B cell (primary cell): ENCODE data around the gene CD63. TPM values are rescaled to one million over a fixed set of nuclear protein-coding genes. Genes with fewer than 3 reads are reported as not detected.
A peak's percentile ranks its signal among the peaks of the same experiment; 100 is the strongest.

Source experiments
- ATAC-seq: fragments of 200-7000 bp; cut with Tn5 transposase; one replicate; pipeline ENCODE4 v1.10.0; 2021; ENCODE audit warnings: low read depth, mild to moderate bottlenecking, moderate number of reproducible peaks, moderate library complexity
- CTCF ChIA-PET: fragments of 350-600 bp; sonication (Branson Sonifier 250); formaldehyde crosslinking; loops from one replicate; lab custom pipeline; 2021; ENCODE audit warnings: antibody characterized with exemption, inconsistent platforms; lab: Charles Lee
- POLR2A ChIA-PET: fragments of 350-600 bp; sonication (Branson Sonifier 250); formaldehyde crosslinking; loops from one replicate; lab custom pipeline; 2021; ENCODE audit warnings: antibody characterized with exemption; lab: Charles Lee
- DNase-seq: peaks from one replicate; pipeline ENCODE4 v3.0.0; 2013
- H2AFZ ChIP-seq: 2 replicates; pipeline ENCODE4 v1.6.1; 2012; ENCODE audit warnings: mild to moderate bottlenecking, low read depth, low read length; ENCODE audit not compliant: insufficient read depth, poor library complexity, severe bottlenecking
- H3K27ac ChIP-seq, 2 donors: 1 replicate in 1 of 2; 2 replicates in 1 of 2; pipeline ENCODE4 v1.5.1; 2012 to 2013; ENCODE audit warnings: low read length in 2 of 2, mild to moderate bottlenecking in 2 of 2, moderate library complexity in 1 of 2
- H3K27me3 ChIP-seq, 4 experiments: fragments of 200-600 bp in 1 of 4; sonication (generic) in 1 of 4; replicated peaks in 1 of 4; 1 replicate in 2 of 4; 2 replicates in 2 of 4; pipeline versions ENCODE4 v1.6.1 to v1.7.0; 2013 to 2016; ENCODE audit warnings: low read length in 3 of 4, mild to moderate bottlenecking in 2 of 4, mixed read lengths in 1 of 4, moderate library complexity in 1 of 4; ENCODE audit not compliant: insufficient read depth in 4 of 4, control insufficient read depth in 3 of 4; ENCODE audit errors: control extremely low read depth in 1 of 4
- H3K36me3 ChIP-seq, 2 experiments: replicated peaks in 1 of 2; 1 replicate in 1 of 2; 2 replicates in 1 of 2; pipeline versions ENCODE4 v1.6.1 to v1.7.1; 2013; ENCODE audit warnings: low read length in 1 of 2; ENCODE audit not compliant: insufficient read depth in 2 of 2, control insufficient read depth in 1 of 2; ENCODE audit errors: control extremely low read depth in 1 of 2, extremely low read depth in 1 of 2
- H3K4me1 ChIP-seq, 2 donors: fragments of 200-600 bp in 1 of 2; sonication (generic) in 1 of 2; 1 replicate in 1 of 2; 2 replicates in 1 of 2; pipeline versions ENCODE4 v1.5.1 to v1.6.1; 2013 to 2017; ENCODE audit warnings: low read length in 2 of 2; ENCODE audit not compliant: control insufficient read depth in 2 of 2, insufficient read depth in 2 of 2
- H3K4me2 ChIP-seq: replicated peaks from 2 replicates; pipeline ENCODE3; 2012; ENCODE audit warnings: mild to moderate bottlenecking, low read depth, low read length; ENCODE audit not compliant: poor library complexity, severe bottlenecking
- H3K4me3 ChIP-seq, 5 experiments: fragments of 200-600 bp in 1 of 5; sonication (generic) in 1 of 5; 1 replicate in 3 of 5; 2 replicates in 2 of 5; pipeline versions ENCODE4 v1.5.1 to v1.7.0; 2011 to 2016; ENCODE audit warnings: low read length in 4 of 5, mild to moderate bottlenecking in 4 of 5, low read depth in 2 of 5, control low read depth in 1 of 5, moderate library complexity in 1 of 5; ENCODE audit not compliant: insufficient read depth in 1 of 5; ENCODE audit errors: control extremely low read depth in 1 of 5, extremely low read depth in 1 of 5
- H3K79me2 ChIP-seq: fragments of 200-600 bp; sonication (generic); one replicate; pipeline ENCODE4 v1.6.0; 2016; ENCODE audit warnings: low read length; ENCODE audit not compliant: control insufficient read depth, insufficient read depth
- H3K9ac ChIP-seq: fragments of 200-600 bp; sonication (generic); 2 replicates; pipeline ENCODE4 v1.6.1; 2017; ENCODE audit warnings: mild to moderate bottlenecking, low read length, moderate library complexity
- H3K9me3 ChIP-seq, 3 donors: one replicate each; pipeline versions ENCODE4 v1.6.1 to v1.7.1; 2013; ENCODE audit warnings: low read length in 2 of 3; ENCODE audit not compliant: control insufficient read depth in 2 of 3, insufficient read depth in 1 of 3; ENCODE audit errors: control extremely low read depth in 1 of 3
- H4K20me1 ChIP-seq: 2 replicates; pipeline ENCODE4 v1.6.0; 2012; ENCODE audit warnings: mild to moderate bottlenecking, low read length; ENCODE audit not compliant: insufficient read depth, control insufficient read depth, poor library complexity, severe bottlenecking
- H3K27ac Mint-ChIP-seq: one replicate; pipeline ENCODE4 v1.8.0; 2021; ENCODE audit warnings: mixed read lengths
- H3K27me3 Mint-ChIP-seq: one replicate; pipeline ENCODE4 v1.8.0; 2021; ENCODE audit warnings: mixed read lengths
- H3K4me1 Mint-ChIP-seq: one replicate; pipeline ENCODE4 v1.8.0; 2021; ENCODE audit warnings: mixed read lengths
- H3K4me3 Mint-ChIP-seq: one replicate; pipeline ENCODE4 v1.8.0; 2021; ENCODE audit warnings: mixed read lengths
- H3K9me3 Mint-ChIP-seq: one replicate; pipeline ENCODE4 v1.8.0; 2022; ENCODE audit warnings: mixed read lengths; ENCODE audit not compliant: insufficient read depth
- CTCF ChIP-seq: fragments of 200-600 bp; IDR thresholded peaks from one replicate; pipeline ENCODE4 v1.8.0; 2022; ENCODE audit warnings: antibody characterized with exemption, mild to moderate bottlenecking
- EZH2 ChIP-seq: IDR thresholded peaks from 2 replicates; pipeline ENCODE4 v1.6.1; 2012; ENCODE audit warnings: borderline replicate concordance, low read depth, mild to moderate bottlenecking, moderate library complexity, low read length; ENCODE audit not compliant: insufficient read depth, poor library complexity, severe bottlenecking
- WGBS: methylation state at CpG from one replicate; pipeline ENCODE4 v1.1.5; 2013; ENCODE audit warnings: missing lambda C conversion rate; ENCODE audit not compliant: insufficient coverage; 5-methylcytosine and 5-hydroxymethylcytosine counted together
- intact Hi-C: fragments of 100-400 bp; cut with micrococcal nuclease; formaldehyde crosslinking; loops from one replicate; pipeline ENCODE4 v1.10.0; 2022
- polyA plus RNA-seq: library from polyadenylated mRNA; depleted of rRNA; stranded (reverse); fragments of >200 nt; gene quantifications from 2 replicates; pipeline ENCODE4 v1.2.3, GENCODE V29; 2012
- total RNA-seq, 2 donors: library from RNA; stranded (reverse); fragments of 120-200 nt in 1 of 2; gene quantifications; 1 replicate in 1 of 2; 2 replicates in 1 of 2; pipeline versions ENCODE4 v1.2.3 to v1.2.4, GENCODE V29; 2013 to 2022

The CD63 gene
- total and polyA plus RNA-seq, 2 donors (not counting 1 experiment from before 2014, with no cell fraction given): 43.0 to 104 TPM

DNA sequence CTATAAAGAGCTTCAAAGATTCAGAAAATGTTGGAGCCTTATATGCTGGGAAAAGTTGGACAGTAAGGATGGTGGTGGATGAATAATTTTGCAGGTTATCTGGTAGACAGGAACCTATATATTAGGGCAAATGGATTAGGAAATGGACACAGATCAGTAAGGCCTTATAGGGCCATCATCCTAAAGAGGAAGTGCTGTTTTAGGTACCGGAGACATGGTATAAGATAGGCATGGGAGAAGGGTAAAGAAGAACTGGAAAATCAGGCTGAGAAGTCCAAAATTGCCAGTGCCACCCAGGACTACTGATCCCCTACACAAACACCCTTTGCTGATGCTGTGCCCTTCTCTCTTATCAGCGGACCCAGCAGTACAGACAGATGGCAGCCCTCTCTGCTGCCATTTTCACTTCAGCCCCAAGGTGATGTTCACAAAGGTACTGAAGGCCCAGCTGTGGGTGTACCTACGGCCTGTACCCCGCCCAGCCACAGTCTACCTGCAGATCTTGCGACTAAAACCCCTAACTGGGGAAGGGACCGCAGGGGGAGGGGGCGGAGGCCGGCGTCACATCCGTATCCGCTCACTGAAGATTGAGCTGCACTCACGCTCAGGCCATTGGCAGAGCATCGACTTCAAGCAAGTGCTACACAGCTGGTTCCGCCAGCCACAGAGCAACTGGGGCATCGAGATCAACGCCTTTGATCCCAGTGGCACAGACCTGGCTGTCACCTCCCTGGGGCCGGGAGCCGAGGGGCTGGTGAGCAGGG is 19.6 kb upstream of the CD63 start:
- peaks cover 3 to 30% of the 10 kb centered on the region in 2 experiments for H3K36me3 ChIP-seq
- ATAC-seq (no peak), DNase-seq (no peak)
- Mint-ChIP-seq H3K4me3 (no peak overlapping the region), H3K9me3 (no peaks in the 10 kb centered on the region), H3K27me3 (no peaks in the 10 kb centered on the region), H3K27ac (no peak overlapping the region), H3K4me1 (peaks cover 31% of the 10 kb centered on the region)
- H2AFZ ChIP-seq: no peak overlapping the region
- no peak overlapping the region for H3K4me3 ChIP-seq
- H3K79me2 ChIP-seq: peaks cover 6% of the 10 kb centered on the region
- no peaks in the 10 kb centered on the region for H3K9me3 ChIP-seq
- no peak overlapping the region for H3K27ac ChIP-seq
- no peak overlapping the region for H3K9ac ChIP-seq
- intact Hi-C loops: no loop called here
- H3K4me1 ChIP-seq: peaks cover 16 to 27% of the 10 kb centered on the region in 2 donors
- no peak for TF ChIP-seq EZH2
- no peak for TF ChIP-seq CTCF
- ChIA-PET POLR2A (interaction anchor here (0.7 to 1.6 kb wide), 2 partner anchors 10 to 69 kb away, joined by 3 to 4 read pairs; partner anchors contain the start of genes ORMDL2 and SARNP), CTCF (interaction anchor here (1.1 to 4.3 kb wide), 3 partner anchors 9 to 192 kb away, joined by 4 to 12 read pairs (median 12); no protein-coding TSS in a partner anchor)
- WGBS: over 99% methylated on average over 17 of the region's 18 CpGs
- H4K20me1 ChIP-seq: no peaks in the 10 kb centered on the region
- no peaks in the 10 kb centered on the region for H3K27me3 ChIP-seq
- no peak overlapping the region for H3K4me2 ChIP-seq

- H3K9ac ChIP-seq: no peak overlapping the region
- Mint-ChIP-seq H3K4me3 (no peak overlapping the region), H3K4me1 (peaks cover 37% of the 10 kb centered on the region), H3K27ac (peak overlapping the region; percentile 86), H3K27me3 (no peaks in the 10 kb centered on the region), H3K9me3 (no peaks in the 10 kb centered on the region)
- no peak overlapping the region for H3K4me3 ChIP-seq
- no peaks in the 10 kb centered on the region for H4K20me1 ChIP-seq
- POLR2A ChIA-PET: interaction anchor here (0.7 to 1.6 kb wide), 3 partner anchors 8 to 71 kb away, joined by 3 to 6 read pairs (median 4); partner anchors contain the start of genes ORMDL2 and SARNP
- peaks cover 0 to 15% of the 10 kb centered on the region in 2 experiments for H3K36me3 ChIP-seq
- DNase-seq (no peak), ATAC-seq (no peak)
- H3K4me1 ChIP-seq: peaks cover 20 to 32% of the 10 kb centered on the region in 2 donors
- H3K27me3 ChIP-seq: no peaks in the 10 kb centered on the region
- no peak overlapping the region for H2AFZ ChIP-seq
- H3K27ac ChIP-seq: no peak overlapping the region
- intact Hi-C loops: no loop called here
- H3K9me3 ChIP-seq: no peaks in the 10 kb centered on the region
- peaks cover 6% of the 10 kb centered on the region for H3K79me2 ChIP-seq
- TF ChIP-seq EZH2 (no peak), CTCF (no peak)
- H3K4me2 ChIP-seq: no peak overlapping the region
- CTCF ChIA-PET: interaction anchor here (0.7 to 4.3 kb wide), 6 partner anchors 8 to 332 kb away, joined by 3 to 12 read pairs (median 4); no protein-coding TSS in a partner anchor
Observed at GRCh38 chr12:55746913-55747231, 18.1 kb upstream of the CD63 start.
